ENCODE data around the gene RPS21.

DNA sequence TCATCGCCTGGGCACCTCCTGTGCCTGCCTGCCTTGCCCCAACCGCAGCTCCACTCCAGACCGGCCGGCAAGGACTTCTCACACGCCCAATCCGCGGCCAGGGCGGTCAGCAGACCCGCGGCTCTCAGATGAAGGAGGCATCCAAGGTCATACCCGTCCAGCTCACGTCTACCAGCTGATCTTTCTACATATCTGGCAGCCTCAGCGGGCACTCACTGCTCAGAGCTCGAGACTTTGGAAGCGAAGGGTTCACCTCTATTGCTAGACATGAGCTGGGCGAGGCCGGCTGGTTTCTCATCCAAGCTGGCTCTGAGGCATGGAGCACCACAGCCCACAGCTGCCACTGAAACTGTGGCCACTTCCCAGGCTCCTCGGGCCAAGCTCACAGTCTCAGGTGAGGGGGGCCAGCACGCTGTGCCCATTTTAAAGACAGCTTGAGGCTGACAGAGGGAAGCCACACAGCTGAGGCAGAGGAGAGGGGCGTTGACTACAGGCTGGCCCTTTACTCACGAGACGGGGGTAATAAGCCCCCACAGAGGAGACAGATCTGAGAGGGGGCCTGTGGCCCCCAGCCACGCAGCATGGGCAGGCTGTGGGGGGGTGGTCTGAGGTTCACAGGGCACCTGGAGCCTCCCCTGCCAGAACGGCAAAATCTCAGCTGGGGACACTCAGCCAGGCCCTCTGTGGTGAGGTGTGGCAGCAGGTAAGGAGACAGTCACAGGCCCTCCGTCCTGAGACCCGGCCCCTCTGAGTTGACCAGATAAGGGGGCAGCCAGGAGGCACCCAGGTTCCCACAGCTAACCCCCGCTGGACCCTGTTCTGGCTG lies 21.8 kb upstream of the RPS21 start:
- no peak for TF ChIP-seq EZH2 (IDR thresholded peaks at IDR 0.05)
- no peak for TF ChIP-seq POLR2AphosphoS5 (IDR thresholded peaks at IDR 0.05; ENCODE audit: borderline replicate concordance, low read depth, low read length)
- no peak for TF ChIP-seq FOXP2 (optimal IDR thresholded peaks at IDR 0.05; ENCODE audit: control extremely low read depth, extremely low read length, insufficient read depth)

Data from SK-N-MC (cell line).